Measurements from ENCODE around the gene NDUFA11. TPM values are rescaled to one million over a fixed set of nuclear protein-coding genes. Genes with fewer than 3 reads are reported as not detected.

The NDUFA11 gene
- total RNA-seq, 1 donor from 2014 or later = 134 TPM

GRCh38 chr19:5914358-5914774 is 10.8 kb upstream of the NDUFA11 start:
- ATAC-seq (peak; percentile 2), DNase-seq (ENCODE audit: low spot score) (no peak)
- intact Hi-C loops (cut with DNase I) = no loop called here

- ATAC-seq (peak; percentile 53), DNase-seq (ENCODE audit: low spot score) (no peak)
- intact Hi-C loops (cut with DNase I) = no loop called here
Measured at GRCh38 chr19:5913739-5914357, 10.3 kb upstream of the NDUFA11 start, which contains the start of gene CAPS. Gene CAPS (plus strand): TSS chr19:5914254. CDS start chr19:5914407, 153 bp downstream.

GRCh38 chr19:5911366-5911765 is 7.8 kb upstream of the NDUFA11 start:
- intact Hi-C loops (cut with DNase I) = no loop called here
- DNase-seq (ENCODE audit: low spot score) = no peak
- no peak for ATAC-seq

- DNase-seq (ENCODE audit: low spot score) = no peak
- no peak for ATAC-seq
- intact Hi-C loops (cut with DNase I) = no loop called here
Measured at GRCh38 chr19:5910638-5910907, 7.0 kb upstream of the NDUFA11 start.

GRCh38 chr19:5908773-5909442 is 5.3 kb upstream of the NDUFA11 start:
- DNase-seq (ENCODE audit: low spot score) (no peak), ATAC-seq (no peak)
- intact Hi-C loops (cut with DNase I) = no loop called here

GRCh38 chr19:5907241-5907640 is 3.7 kb upstream of the NDUFA11 start:
- ATAC-seq (no peak), DNase-seq (ENCODE audit: low spot score) (no peak)
- intact Hi-C loops (cut with DNase I) = no loop called here

- intact Hi-C loops (cut with DNase I) = no loop called here
- DNase-seq (ENCODE audit: low spot score) = no peak
- ATAC-seq = no peak
Measured at GRCh38 chr19:5905114-5905778, 1.7 kb upstream of the NDUFA11 start.

- peak; percentile 100 for DNase-seq (ENCODE audit: low spot score)
- ATAC-seq = peak; percentile 90
- intact Hi-C loops (cut with DNase I) = no loop called here
Measured at GRCh38 chr19:5904352-5905113, 943 bp upstream of the NDUFA11 start, which contains the start of gene VMAC. Gene VMAC (plus strand): TSS chr19:5904872. CDS start chr19:5904891, 19 bp downstream.

- DNase-seq (ENCODE audit: low spot score) = no peak
- intact Hi-C loops (cut with DNase I) = no loop called here
- no peak for ATAC-seq
Measured at GRCh38 chr19:5903056-5903623, 450 bp downstream of the NDUFA11 start.

- no peak for DNase-seq (ENCODE audit: low spot score)
- intact Hi-C loops (cut with DNase I) = no loop called here
- ATAC-seq = no peak
Measured at GRCh38 chr19:5900976-5901375, 2.6 kb downstream of the NDUFA11 start.

GRCh38 chr19:5899728-5900526 is 3.7 kb downstream of the NDUFA11 start:
- ATAC-seq = no peak
- no peak for DNase-seq (ENCODE audit: low spot score)
- intact Hi-C loops (cut with DNase I) = no loop called here

- ATAC-seq (no peak), DNase-seq (ENCODE audit: low spot score) (no peak)
- intact Hi-C loops (cut with DNase I) = no loop called here
Measured at GRCh38 chr19:5897189-5897969, 6.2 kb downstream of the NDUFA11 start.

GRCh38 chr19:5896365-5897076 is 7.1 kb downstream of the NDUFA11 start:
- ATAC-seq = no peak
- intact Hi-C loops (cut with DNase I) = no loop called here
- DNase-seq (ENCODE audit: low spot score) = no peak

GRCh38 chr19:5895890-5896289 is 7.7 kb downstream of the NDUFA11 start:
- no peak for DNase-seq (ENCODE audit: low spot score)
- intact Hi-C loops (cut with DNase I) = no loop called here
- no peak for ATAC-seq

- DNase-seq (ENCODE audit: low spot score) (no peak), ATAC-seq (no peak)
- intact Hi-C loops (cut with DNase I) = no loop called here
Measured at GRCh38 chr19:5895409-5895808, 8.2 kb downstream of the NDUFA11 start.

- DNase-seq (ENCODE audit: low spot score) (no peak), ATAC-seq (no peak)
- intact Hi-C loops (cut with DNase I) = no loop called here
Measured at GRCh38 chr19:5894704-5895349, 8.8 kb downstream of the NDUFA11 start.
